ENCODE results near the gene SASH1. TPM values are rescaled to one million over a fixed set of nuclear protein-coding genes. Genes with fewer than 3 reads are reported as not detected.
"Not testable (repeated sequence)": the region's sequence is repeated elsewhere in the genome, so short reads cannot be mapped to it uniquely, and the experiment has no call there.

SASH1 gene
- total RNA-seq, 1 experiment from 2014 or later: 6.6 TPM

DNA sequence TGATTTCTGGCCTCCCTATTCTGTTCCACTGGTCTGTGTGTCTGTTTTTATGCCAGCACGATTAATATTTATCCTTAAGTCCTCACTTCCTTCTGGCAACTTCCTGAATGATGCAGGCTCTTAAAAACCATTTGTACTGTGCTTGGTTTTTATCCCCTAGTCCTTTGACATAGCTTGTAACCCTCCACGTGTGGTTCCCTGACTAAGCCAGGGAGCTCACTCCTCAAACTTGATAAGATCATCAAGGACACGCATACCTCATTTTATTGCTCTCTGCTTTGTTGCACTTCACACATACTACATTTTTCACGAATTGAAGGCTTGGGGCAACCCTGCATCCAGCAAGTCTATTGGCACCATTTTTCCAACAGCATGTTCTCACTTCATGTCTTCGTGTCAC, 237.8 kb downstream of the SASH1 start:
- POLR2A ChIA-PET: interaction anchor here (0.5 kb wide), 1 partner anchor 23 kb away, joined by 3 read pairs; no protein-coding TSS in a partner anchor
- DNase-seq (ENCODE audit: low read depth, low spot score) (no peak), ATAC-seq (no peak)
- no peaks in the 10 kb centered on the region for H3K36me3 ChIP-seq (ENCODE audit: control insufficient read depth, insufficient read depth, low read length)
- peaks cover 4% of the 10 kb centered on the region; the same call in 1 of the 2 replicates for H3K27me3 ChIP-seq (ENCODE audit: control insufficient read depth, insufficient read depth, low read length)
- TF ChIP-seq TCF7L2 (IDR thresholded peaks at IDR 0.05; ENCODE audit: low read depth, low read length) (no peak), SIN3A (IDR thresholded peaks at IDR 0.05; ENCODE audit: borderline replicate concordance, insufficient read depth, low read depth, low read length) (no peak), POLR2AphosphoS5 (IDR thresholded peaks at IDR 0.05; ENCODE audit: low read depth, low read length) (no peak)
- TF ChIP-seq, protein P1, sequence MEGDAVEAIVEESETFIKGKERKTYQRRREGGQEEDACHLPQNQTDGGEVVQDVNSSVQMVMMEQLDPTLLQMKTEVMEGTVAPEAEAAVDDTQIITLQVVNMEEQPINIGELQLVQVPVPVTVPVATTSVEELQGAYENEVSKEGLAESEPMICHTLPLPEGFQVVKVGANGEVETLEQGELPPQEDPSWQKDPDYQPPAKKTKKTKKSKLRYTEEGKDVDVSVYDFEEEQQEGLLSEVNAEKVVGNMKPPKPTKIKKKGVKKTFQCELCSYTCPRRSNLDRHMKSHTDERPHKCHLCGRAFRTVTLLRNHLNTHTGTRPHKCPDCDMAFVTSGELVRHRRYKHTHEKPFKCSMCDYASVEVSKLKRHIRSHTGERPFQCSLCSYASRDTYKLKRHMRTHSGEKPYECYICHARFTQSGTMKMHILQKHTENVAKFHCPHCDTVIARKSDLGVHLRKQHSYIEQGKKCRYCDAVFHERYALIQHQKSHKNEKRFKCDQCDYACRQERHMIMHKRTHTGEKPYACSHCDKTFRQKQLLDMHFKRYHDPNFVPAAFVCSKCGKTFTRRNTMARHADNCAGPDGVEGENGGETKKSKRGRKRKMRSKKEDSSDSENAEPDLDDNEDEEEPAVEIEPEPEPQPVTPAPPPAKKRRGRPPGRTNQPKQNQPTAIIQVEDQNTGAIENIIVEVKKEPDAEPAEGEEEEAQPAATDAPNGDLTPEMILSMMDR (IDR thresholded peaks at IDR 0.05): no peak
- TF ChIP-seq, protein P2, sequence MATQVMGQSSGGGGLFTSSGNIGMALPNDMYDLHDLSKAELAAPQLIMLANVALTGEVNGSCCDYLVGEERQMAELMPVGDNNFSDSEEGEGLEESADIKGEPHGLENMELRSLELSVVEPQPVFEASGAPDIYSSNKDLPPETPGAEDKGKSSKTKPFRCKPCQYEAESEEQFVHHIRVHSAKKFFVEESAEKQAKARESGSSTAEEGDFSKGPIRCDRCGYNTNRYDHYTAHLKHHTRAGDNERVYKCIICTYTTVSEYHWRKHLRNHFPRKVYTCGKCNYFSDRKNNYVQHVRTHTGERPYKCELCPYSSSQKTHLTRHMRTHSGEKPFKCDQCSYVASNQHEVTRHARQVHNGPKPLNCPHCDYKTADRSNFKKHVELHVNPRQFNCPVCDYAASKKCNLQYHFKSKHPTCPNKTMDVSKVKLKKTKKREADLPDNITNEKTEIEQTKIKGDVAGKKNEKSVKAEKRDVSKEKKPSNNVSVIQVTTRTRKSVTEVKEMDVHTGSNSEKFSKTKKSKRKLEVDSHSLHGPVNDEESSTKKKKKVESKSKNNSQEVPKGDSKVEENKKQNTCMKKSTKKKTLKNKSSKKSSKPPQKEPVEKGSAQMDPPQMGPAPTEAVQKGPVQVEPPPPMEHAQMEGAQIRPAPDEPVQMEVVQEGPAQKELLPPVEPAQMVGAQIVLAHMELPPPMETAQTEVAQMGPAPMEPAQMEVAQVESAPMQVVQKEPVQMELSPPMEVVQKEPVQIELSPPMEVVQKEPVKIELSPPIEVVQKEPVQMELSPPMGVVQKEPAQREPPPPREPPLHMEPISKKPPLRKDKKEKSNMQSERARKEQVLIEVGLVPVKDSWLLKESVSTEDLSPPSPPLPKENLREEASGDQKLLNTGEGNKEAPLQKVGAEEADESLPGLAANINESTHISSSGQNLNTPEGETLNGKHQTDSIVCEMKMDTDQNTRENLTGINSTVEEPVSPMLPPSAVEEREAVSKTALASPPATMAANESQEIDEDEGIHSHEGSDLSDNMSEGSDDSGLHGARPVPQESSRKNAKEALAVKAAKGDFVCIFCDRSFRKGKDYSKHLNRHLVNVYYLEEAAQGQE (IDR thresholded peaks at IDR 0.05; ENCODE audit: insufficient read depth in 1 of 2, low read depth in 2 of 2, low read length in 1 of 2): no peak
- H3K27ac ChIP-seq (ENCODE audit: low read length): no peak overlapping the region
- no peak overlapping the region for H3K4me3 ChIP-seq (ENCODE audit: low read depth in 2 of 2, low read length in 2 of 2)
- CTCF ChIA-PET: no interaction called here
- no TSS peak for BruUV-seq (replicated peaks)
- intact Hi-C loops (cut with micrococcal nuclease; ENCODE audit: unreplicated experiment): no loop called here
- H3K4me1 ChIP-seq (ENCODE audit: control insufficient read depth, insufficient read depth, low read length): no peaks in the 10 kb centered on the region
- in situ Hi-C loops (cut with HindIII; ENCODE audit: low pct_unique_long_range_greater_than_20kb, low sequenced_read_pairs): no loop called here
- no peaks in the 10 kb centered on the region for H3K9me3 ChIP-seq (ENCODE audit: control insufficient read depth, insufficient read depth, low read depth, low read length)

DNA sequence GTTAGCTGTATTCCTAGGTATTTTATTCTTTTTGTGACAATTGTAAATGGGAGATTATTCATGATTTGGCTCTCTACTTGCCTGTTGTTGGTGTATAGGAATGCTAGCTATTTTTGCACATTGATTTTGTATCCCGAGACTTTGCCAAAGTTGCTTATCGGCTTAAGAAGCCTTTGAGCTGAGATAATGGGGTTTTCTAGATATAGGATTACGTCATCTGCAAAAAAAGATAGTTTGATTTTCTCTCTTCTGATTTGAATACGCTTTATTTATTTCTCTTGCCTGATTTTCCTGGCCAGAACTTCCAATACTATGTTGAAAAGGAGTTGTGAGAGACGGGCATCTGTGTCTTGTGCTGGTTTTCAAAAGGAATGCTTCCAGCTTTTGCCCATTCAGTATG, 241.0 kb downstream of the SASH1 start:
- in situ Hi-C loops (cut with HindIII; ENCODE audit: low pct_unique_long_range_greater_than_20kb, low sequenced_read_pairs): no loop called here
- no peaks in the 10 kb centered on the region for H3K9me3 ChIP-seq (ENCODE audit: control insufficient read depth, insufficient read depth, low read depth, low read length)
- no peaks in the 10 kb centered on the region for H3K36me3 ChIP-seq (ENCODE audit: control insufficient read depth, insufficient read depth, low read length)
- H3K27me3 ChIP-seq (ENCODE audit: control insufficient read depth, insufficient read depth, low read length): no peaks in the 10 kb centered on the region
- BruUV-seq (replicated peaks): no TSS peak
- ChIA-PET CTCF (no interaction called here), POLR2A (no interaction called here)
- H3K4me3 ChIP-seq (ENCODE audit: low read depth in 2 of 2, low read length in 2 of 2): no peak overlapping the region
- H3K27ac ChIP-seq (ENCODE audit: low read length): no peak overlapping the region
- TF ChIP-seq TCF7L2 (IDR thresholded peaks at IDR 0.05; ENCODE audit: low read depth, low read length): no peak
- no peak for TF ChIP-seq POLR2AphosphoS5 (IDR thresholded peaks at IDR 0.05; ENCODE audit: low read depth, low read length)
- TF ChIP-seq SIN3A (IDR thresholded peaks at IDR 0.05; ENCODE audit: borderline replicate concordance, insufficient read depth, low read depth, low read length): no peak
- TF ChIP-seq, protein P1 (IDR thresholded peaks at IDR 0.05): no peak
- TF ChIP-seq, protein P2 (IDR thresholded peaks at IDR 0.05; ENCODE audit: insufficient read depth in 1 of 2, low read depth in 2 of 2, low read length in 1 of 2): no peak
- intact Hi-C loops (cut with micrococcal nuclease; ENCODE audit: unreplicated experiment): no loop called here
- no peaks in the 10 kb centered on the region for H3K4me1 ChIP-seq (ENCODE audit: control insufficient read depth, insufficient read depth, low read length)
- no peak for DNase-seq (ENCODE audit: low read depth, low spot score)
- no peak for ATAC-seq

DNA sequence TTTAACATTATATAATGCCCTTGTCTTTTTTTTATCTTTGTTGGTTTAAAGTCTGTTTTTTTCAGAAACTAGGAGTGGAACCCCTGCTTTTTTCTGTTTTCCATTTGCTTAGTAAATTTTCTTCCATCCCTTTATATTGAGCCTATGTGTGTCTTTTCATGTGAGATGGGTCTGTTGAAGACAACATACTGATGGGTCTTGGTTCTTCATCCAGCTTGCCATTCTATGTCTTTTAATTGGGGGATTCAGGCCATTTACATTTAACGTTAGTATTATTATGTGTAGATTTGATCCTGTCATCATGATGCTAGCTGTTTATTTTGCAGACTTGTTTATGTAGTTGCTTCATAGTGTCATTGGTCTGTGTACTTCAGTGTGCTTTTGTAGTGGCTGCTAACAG, 243.0 kb downstream of the SASH1 start:
- intact Hi-C loops (cut with micrococcal nuclease; ENCODE audit: unreplicated experiment); ATAC-seq; H3K4me1 ChIP-seq (ENCODE audit: control insufficient read depth, insufficient read depth, low read length); BruUV-seq (replicated peaks); H3K9me3 ChIP-seq (ENCODE audit: control insufficient read depth, insufficient read depth, low read depth, low read length); DNase-seq (ENCODE audit: low read depth, low spot score); H3K4me3 ChIP-seq (ENCODE audit: low read depth in 2 of 2, low read length in 2 of 2); H3K27ac ChIP-seq (ENCODE audit: low read length); POLR2A ChIA-PET; CTCF ChIA-PET; in situ Hi-C loops (cut with HindIII; ENCODE audit: low pct_unique_long_range_greater_than_20kb, low sequenced_read_pairs); H3K36me3 ChIP-seq (ENCODE audit: control insufficient read depth, insufficient read depth, low read length); H3K27me3 ChIP-seq (ENCODE audit: control insufficient read depth, insufficient read depth, low read length): not testable (repeated sequence)
